ENCODE data around the gene SLC28A1.
"Not testable (repeated sequence)": the region's sequence is repeated elsewhere in the genome, so short reads cannot be mapped to it uniquely, and the experiment has no call there.

The SLC28A1 gene

DNA sequence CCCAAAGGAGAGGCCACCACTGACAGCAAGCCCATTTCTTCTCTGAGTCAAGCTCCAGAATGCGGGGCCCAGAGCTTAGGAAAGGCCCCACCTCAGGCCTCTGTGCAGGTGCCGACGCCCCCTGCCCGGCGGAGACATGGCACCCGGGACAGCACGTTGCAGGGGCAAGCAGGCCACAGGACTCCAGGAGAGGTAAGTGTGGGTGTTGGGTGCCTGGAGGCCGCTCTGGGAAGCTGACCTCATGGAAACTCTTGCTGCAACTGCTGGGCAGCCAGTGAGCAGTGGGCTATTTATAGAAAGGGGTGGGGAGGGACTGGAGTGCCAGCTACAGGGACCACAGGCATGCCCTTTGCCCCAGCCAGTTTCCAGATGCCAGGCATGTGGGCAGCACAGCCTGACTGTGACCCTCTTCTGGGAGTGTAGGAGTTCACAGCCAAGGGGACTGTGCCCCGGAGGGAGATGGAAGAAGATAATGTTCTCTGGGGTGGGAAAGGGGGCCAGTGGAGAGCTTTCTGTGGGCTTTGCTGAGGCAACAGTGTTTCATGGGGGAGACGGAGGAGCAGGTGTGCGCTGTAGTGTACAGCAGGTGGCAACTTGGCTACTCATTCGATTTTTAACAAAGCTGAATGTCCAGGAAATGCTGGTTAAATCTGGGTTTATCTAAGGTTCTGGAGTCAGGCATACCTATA lies 43.6 kb upstream of the SLC28A1 start:
- TF ChIP-seq, protein P1, sequence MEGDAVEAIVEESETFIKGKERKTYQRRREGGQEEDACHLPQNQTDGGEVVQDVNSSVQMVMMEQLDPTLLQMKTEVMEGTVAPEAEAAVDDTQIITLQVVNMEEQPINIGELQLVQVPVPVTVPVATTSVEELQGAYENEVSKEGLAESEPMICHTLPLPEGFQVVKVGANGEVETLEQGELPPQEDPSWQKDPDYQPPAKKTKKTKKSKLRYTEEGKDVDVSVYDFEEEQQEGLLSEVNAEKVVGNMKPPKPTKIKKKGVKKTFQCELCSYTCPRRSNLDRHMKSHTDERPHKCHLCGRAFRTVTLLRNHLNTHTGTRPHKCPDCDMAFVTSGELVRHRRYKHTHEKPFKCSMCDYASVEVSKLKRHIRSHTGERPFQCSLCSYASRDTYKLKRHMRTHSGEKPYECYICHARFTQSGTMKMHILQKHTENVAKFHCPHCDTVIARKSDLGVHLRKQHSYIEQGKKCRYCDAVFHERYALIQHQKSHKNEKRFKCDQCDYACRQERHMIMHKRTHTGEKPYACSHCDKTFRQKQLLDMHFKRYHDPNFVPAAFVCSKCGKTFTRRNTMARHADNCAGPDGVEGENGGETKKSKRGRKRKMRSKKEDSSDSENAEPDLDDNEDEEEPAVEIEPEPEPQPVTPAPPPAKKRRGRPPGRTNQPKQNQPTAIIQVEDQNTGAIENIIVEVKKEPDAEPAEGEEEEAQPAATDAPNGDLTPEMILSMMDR (IDR thresholded peaks at IDR 0.05; ENCODE audit: control insufficient read depth, extremely low read depth, insufficient read depth) = no peak
- H3K4me3 ChIP-seq (ENCODE audit: low read depth, low read length) = no peak overlapping the region
- DNase-seq (ENCODE audit: low read depth) = no peak

DNA sequence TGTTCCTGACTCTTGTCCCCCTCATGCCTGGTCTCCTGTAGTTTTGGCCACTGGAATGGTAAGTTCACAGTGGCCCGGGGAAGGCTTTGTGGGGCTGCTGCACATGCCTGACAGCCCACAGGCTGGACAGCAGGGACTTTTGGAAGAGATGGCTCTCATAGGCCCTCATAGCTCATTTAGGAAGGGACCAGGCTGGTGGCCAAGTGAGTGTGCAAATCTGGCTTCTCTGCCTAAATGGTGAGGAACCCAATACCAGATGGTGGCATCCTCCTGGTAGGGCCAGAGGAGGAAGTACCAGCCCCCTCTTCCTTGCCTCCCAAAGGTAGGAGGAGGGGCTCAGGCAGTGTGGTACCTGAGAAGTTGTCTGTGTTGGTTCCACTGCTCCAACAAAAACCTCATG lies 41.7 kb upstream of the SLC28A1 start:
- no peak for DNase-seq (ENCODE audit: low read depth)
- no peak overlapping the region for H3K4me3 ChIP-seq (ENCODE audit: low read depth, low read length)
- TF ChIP-seq, protein P1 (IDR thresholded peaks at IDR 0.05; ENCODE audit: control insufficient read depth, extremely low read depth, insufficient read depth) = no peak

DNA sequence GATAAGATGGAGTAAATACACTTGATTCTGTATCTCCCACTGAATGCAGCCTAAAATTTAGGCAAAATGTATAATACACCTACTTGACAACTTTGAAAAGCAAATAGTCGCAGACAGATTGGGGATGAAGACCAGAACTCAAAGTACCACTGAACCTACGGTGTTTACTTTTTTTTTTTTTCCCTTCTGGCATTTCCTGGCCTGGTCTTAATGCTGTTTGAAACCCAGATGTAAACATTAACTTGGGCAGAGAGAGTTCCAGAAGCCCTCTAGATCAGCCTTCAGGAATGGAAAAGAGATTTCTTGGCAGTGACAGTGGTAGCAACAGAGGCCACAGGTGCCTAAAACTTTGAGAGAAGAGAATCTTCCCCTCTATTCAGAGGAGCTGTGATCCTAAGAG lies 39.5 kb upstream of the SLC28A1 start:
- DNase-seq (ENCODE audit: low read depth) = no peak
- no peak overlapping the region for H3K4me3 ChIP-seq (ENCODE audit: low read depth, low read length)

DNA sequence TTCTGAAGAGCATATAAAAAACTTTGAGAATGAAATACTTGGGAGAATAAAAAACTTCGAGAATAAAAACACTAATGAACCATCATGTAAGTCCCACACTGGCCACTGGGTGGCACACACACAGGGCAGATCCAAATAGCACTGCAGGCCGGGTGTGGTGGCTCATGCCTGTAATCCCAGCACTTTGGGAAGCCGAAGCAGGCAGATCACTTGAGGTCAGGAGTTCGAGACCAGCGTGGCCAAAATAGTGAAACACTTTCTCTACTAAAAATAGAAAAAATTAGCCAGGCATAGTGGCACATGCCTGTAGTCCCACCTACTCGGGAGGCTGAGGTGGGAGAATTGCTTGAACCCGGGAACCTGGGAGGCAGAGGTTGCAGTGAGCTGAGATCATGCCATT lies 38.8 kb upstream of the SLC28A1 start:
- peak; percentile 50 for DNase-seq (ENCODE audit: low read depth)
- H3K4me3 ChIP-seq (ENCODE audit: low read depth, low read length) = not testable (repeated sequence)
- TF ChIP-seq, protein P1 (IDR thresholded peaks at IDR 0.05; ENCODE audit: control insufficient read depth, extremely low read depth, insufficient read depth) = peak; percentile 71

More for the DNA sequence above, 39.5 kb upstream of the SLC28A1 start:
- TF ChIP-seq, protein P1 (IDR thresholded peaks at IDR 0.05; ENCODE audit: control insufficient read depth, extremely low read depth, insufficient read depth) = no peak

DNA sequence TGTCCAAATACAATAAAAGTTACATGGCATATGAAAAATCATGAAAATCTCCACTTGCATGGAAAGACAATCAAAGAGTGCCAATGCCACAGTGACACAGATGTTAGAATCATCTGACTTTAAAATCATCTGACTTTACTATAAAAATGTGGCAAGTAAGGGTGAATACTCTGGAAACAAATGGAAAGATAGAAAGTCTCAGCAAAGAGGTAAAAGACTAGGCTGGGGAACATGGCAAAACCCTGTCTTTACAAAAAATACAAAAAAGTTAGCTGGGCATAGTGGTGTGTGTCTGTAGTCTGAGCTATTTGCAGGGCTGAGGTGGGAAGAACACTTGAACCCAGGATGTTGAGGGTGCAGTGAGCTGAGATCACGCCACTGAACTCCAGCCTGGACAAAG lies 38.2 kb upstream of the SLC28A1 start:
- TF ChIP-seq, protein P1 (IDR thresholded peaks at IDR 0.05; ENCODE audit: control insufficient read depth, extremely low read depth, insufficient read depth) = no peak
- no peak overlapping the region for H3K4me3 ChIP-seq (ENCODE audit: low read depth, low read length)
- no peak for DNase-seq (ENCODE audit: low read depth)

DNA sequence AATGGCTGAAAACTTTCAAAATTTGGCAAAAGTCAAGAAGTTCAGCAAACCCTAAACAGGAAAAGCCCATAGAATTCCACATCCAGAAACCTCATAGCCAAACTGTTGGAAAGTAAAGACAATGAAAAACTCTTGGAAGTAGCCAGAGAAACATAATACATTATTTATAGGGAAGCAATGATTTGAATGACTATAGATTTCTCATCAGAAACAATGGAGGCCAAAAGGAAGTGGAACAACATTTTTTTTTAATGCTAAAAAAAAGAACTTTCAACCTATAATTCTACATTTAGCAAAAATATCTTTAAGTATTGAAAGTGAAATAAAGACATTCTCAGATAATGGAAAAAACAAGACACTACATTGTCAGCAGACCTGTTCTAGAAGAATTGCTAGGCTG lies 37.1 kb upstream of the SLC28A1 start:
- H3K4me3 ChIP-seq (ENCODE audit: low read depth, low read length) = no peak overlapping the region
- DNase-seq (ENCODE audit: low read depth) = no peak
- TF ChIP-seq, protein P1 (IDR thresholded peaks at IDR 0.05; ENCODE audit: control insufficient read depth, extremely low read depth, insufficient read depth) = no peak

DNA sequence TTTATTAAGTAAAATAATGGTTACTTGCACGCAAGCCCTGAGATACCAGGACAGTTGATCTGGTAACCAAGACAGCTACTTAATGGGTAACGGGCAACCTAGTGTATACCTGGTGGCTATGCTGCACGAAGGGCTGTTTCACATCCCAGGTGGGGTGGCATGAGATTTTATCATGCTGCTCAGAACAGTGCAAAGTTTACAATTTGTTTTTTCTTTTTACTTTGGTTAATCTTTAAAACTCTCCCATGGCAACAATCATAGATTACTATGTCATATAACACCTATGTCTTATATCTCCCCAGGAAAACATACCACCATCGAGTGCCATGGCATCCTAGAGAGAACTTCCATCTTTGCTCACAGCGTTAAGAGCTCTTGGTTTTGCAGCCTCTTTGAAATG lies 32.2 kb upstream of the SLC28A1 start:
- H3K4me3 ChIP-seq (ENCODE audit: low read depth, low read length) = no peak overlapping the region
- TF ChIP-seq, protein P1 (IDR thresholded peaks at IDR 0.05; ENCODE audit: control insufficient read depth, extremely low read depth, insufficient read depth) = no peak
- DNase-seq (ENCODE audit: low read depth) = no peak
